ENCODE data around the gene S100A1. TPM values are rescaled to one million over a fixed set of nuclear protein-coding genes. Genes with fewer than 3 reads are reported as not detected.

Gene S100A1
- total RNA-seq, 1 experiment from 2014 or later, result 18.1 TPM

DNA sequence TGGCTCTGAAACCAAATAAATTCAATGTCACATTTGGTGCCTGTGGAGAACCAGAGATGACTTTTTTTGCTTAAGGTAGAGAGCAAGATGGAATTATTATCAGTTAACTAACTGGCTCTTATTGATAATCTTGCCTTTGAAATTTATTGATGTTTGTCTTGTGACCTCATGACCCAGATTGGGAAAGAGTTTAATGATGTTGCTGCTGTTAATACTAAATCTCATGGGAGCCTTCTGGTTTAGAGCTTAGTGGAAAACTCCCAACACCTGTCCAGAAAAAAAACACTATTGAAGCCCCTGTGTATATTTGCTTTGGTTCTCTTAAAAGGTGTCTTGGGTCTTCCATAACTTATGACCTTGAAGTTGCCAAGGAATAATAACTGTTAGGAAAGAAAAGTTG lies 15.6 kb downstream of the S100A1 start:
- no peaks in the 10 kb centered on the region for H3K27me3 ChIP-seq (replicated peaks; ENCODE audit: control insufficient read depth, insufficient read depth, low read length)
- peaks cover 6% of the 10 kb centered on the region; the same call in 1 of the 2 replicates for H3K4me1 ChIP-seq
- Mint-ChIP-seq H3K27ac (ENCODE audit: unreplicated experiment) (no peak overlapping the region), H3K4me1 (ENCODE audit: low read depth, unreplicated experiment) (peaks cover 27% of the 10 kb centered on the region), H3K36me3 (ENCODE audit: insufficient read depth, unreplicated experiment) (peaks cover 94% of the 10 kb centered on the region), H3K4me3 (ENCODE audit: unreplicated experiment) (no peak overlapping the region), H3K27me3 (ENCODE audit: insufficient read depth, unreplicated experiment) (no peaks in the 10 kb centered on the region), H3K9me3 (ENCODE audit: unreplicated experiment) (no peaks in the 10 kb centered on the region)
- TF ChIP-seq, protein P1, sequence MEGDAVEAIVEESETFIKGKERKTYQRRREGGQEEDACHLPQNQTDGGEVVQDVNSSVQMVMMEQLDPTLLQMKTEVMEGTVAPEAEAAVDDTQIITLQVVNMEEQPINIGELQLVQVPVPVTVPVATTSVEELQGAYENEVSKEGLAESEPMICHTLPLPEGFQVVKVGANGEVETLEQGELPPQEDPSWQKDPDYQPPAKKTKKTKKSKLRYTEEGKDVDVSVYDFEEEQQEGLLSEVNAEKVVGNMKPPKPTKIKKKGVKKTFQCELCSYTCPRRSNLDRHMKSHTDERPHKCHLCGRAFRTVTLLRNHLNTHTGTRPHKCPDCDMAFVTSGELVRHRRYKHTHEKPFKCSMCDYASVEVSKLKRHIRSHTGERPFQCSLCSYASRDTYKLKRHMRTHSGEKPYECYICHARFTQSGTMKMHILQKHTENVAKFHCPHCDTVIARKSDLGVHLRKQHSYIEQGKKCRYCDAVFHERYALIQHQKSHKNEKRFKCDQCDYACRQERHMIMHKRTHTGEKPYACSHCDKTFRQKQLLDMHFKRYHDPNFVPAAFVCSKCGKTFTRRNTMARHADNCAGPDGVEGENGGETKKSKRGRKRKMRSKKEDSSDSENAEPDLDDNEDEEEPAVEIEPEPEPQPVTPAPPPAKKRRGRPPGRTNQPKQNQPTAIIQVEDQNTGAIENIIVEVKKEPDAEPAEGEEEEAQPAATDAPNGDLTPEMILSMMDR (IDR thresholded peaks at IDR 0.05; ENCODE audit: insufficient read depth in 1 of 2, low read depth in 1 of 2, low read length in 1 of 2, severe bottlenecking in 1 of 2, unreplicated experiment in 1 of 2), result no peak
- H3K4me3 ChIP-seq (ENCODE audit: low read depth, low read length), result no peak overlapping the region
- BruUV-seq (replicated peaks), result no TSS peak
- peaks cover 9% of the 10 kb centered on the region for H3K36me3 ChIP-seq (ENCODE audit: control insufficient read depth, insufficient read depth, low read length)
- ChIA-PET POLR2A (interaction anchor here (2.2 to 3.1 kb wide), 2 partner anchors 10 to 17 kb away, joined by 10 to 34 read pairs; partner anchors contain the start of genes CHTOP and S100A13), CTCF (interaction anchor here (2.1 kb wide), 1 partner anchor 16 kb away, joined by 13 read pairs; the partner anchor contains the start of genes S100A1 and S100A13)
- H3K9me3 ChIP-seq, result no peaks in the 10 kb centered on the region
- no peak for DNase-seq
- intact Hi-C loops (cut with micrococcal nuclease; ENCODE audit: unreplicated experiment), result no loop called here

- DNase-seq, result no peak
- Histone ChIP-seq H3K4me1 (peaks cover 13% of the 10 kb centered on the region; the same call in 1 of the 2 replicates), H3K4me3 (ENCODE audit: low read depth, low read length) (no peak overlapping the region), H3K36me3 (ENCODE audit: control insufficient read depth, insufficient read depth, low read length) (peaks cover 9% of the 10 kb centered on the region), H3K9me3 (no peaks in the 10 kb centered on the region), H3K27me3 (replicated peaks; ENCODE audit: control insufficient read depth, insufficient read depth, low read length) (no peaks in the 10 kb centered on the region)
- no TSS peak for BruUV-seq (replicated peaks)
- intact Hi-C loops (cut with micrococcal nuclease; ENCODE audit: unreplicated experiment), result no loop called here
- Mint-ChIP-seq H3K4me1 (ENCODE audit: low read depth, unreplicated experiment) (peaks cover 33% of the 10 kb centered on the region), H3K27me3 (ENCODE audit: insufficient read depth, unreplicated experiment) (no peaks in the 10 kb centered on the region), H3K4me3 (ENCODE audit: unreplicated experiment) (no peak overlapping the region), H3K9me3 (ENCODE audit: unreplicated experiment) (no peaks in the 10 kb centered on the region), H3K36me3 (ENCODE audit: insufficient read depth, unreplicated experiment) (peaks cover 82% of the 10 kb centered on the region), H3K27ac (ENCODE audit: unreplicated experiment) (peak overlapping the region; percentile 33)
- ChIA-PET CTCF (no interaction called here), POLR2A (interaction anchor here (3.8 kb wide), 1 partner anchor 13 kb away, joined by 16 read pairs; the partner anchor contains the start of gene CHTOP)
- TF ChIP-seq, protein P1 (IDR thresholded peaks at IDR 0.05; ENCODE audit: insufficient read depth in 1 of 2, low read depth in 1 of 2, low read length in 1 of 2, severe bottlenecking in 1 of 2, unreplicated experiment in 1 of 2), result no peak
Observed at GRCh38 chr1:153646672-153647345, 18.6 kb downstream of the S100A1 start.

GRCh38 chr1:153647346-153647714 lies 19.1 kb downstream of the S100A1 start:
- Histone ChIP-seq H3K36me3 (ENCODE audit: control insufficient read depth, insufficient read depth, low read length) (peaks cover 5% of the 10 kb centered on the region), H3K4me3 (ENCODE audit: low read depth, low read length) (no peak overlapping the region), H3K27me3 (replicated peaks; ENCODE audit: control insufficient read depth, insufficient read depth, low read length) (no peaks in the 10 kb centered on the region), H3K4me1 (peaks cover 13% of the 10 kb centered on the region; the same call in 1 of the 2 replicates), H3K9me3 (no peaks in the 10 kb centered on the region)
- no TSS peak for BruUV-seq (replicated peaks)
- intact Hi-C loops (cut with micrococcal nuclease; ENCODE audit: unreplicated experiment), result no loop called here
- CTCF ChIA-PET, result interaction anchor here (1.0 to 1.2 kb wide), 2 partner anchors 13 to 20 kb away, joined by 3 to 4 read pairs; partner anchors contain the start of genes CHTOP and S100A13
- no peak overlapping the region for H3K4me3 Mint-ChIP-seq (ENCODE audit: unreplicated experiment)
- peaks cover 77% of the 10 kb centered on the region for H3K36me3 Mint-ChIP-seq (ENCODE audit: insufficient read depth, unreplicated experiment)
- POLR2A ChIA-PET, result interaction anchor here (0.8 to 3.8 kb wide), 2 partner anchors 13 to 31 kb away, joined by 3 to 16 read pairs; partner anchors contain the start of genes CHTOP and S100A14
- peak overlapping the region; percentile 33 for H3K27ac Mint-ChIP-seq (ENCODE audit: unreplicated experiment)
- H3K9me3 Mint-ChIP-seq (ENCODE audit: unreplicated experiment), result no peaks in the 10 kb centered on the region
- peaks cover 33% of the 10 kb centered on the region for H3K4me1 Mint-ChIP-seq (ENCODE audit: low read depth, unreplicated experiment)
- H3K27me3 Mint-ChIP-seq (ENCODE audit: insufficient read depth, unreplicated experiment), result no peaks in the 10 kb centered on the region
- DNase-seq, result no peak
- TF ChIP-seq, protein P1 (IDR thresholded peaks at IDR 0.05; ENCODE audit: insufficient read depth in 1 of 2, low read depth in 1 of 2, low read length in 1 of 2, severe bottlenecking in 1 of 2, unreplicated experiment in 1 of 2), result no peak
